ENCODE results near the gene NNT.

The NNT gene

GRCh38 chr5:43635374-43635773 is 32.4 kb downstream of the NNT start:
- Histone ChIP-seq H3K36me3 (ENCODE audit: control insufficient read depth, insufficient read depth, low read length) (peaks cover 15% of the 10 kb centered on the region), H3K4me3 (replicated peaks; ENCODE audit: low read depth, low read length) (no peak overlapping the region), H3K27me3 (replicated peaks; ENCODE audit: control insufficient read depth, insufficient read depth, low read length) (no peaks in the 10 kb centered on the region)
- no peak for DNase-seq (ENCODE audit: extremely low read depth, insufficient read length)
- no peak for TF ChIP-seq CTCF (IDR thresholded peaks at IDR 0.05; ENCODE audit: insufficient read depth, low read length, poor library complexity, severe bottlenecking)

- H3K36me3 ChIP-seq (ENCODE audit: control insufficient read depth, insufficient read depth, low read length): peaks cover 13% of the 10 kb centered on the region
- no peak for TF ChIP-seq CTCF (IDR thresholded peaks at IDR 0.05; ENCODE audit: insufficient read depth, low read length, poor library complexity, severe bottlenecking)
- H3K27me3 ChIP-seq (replicated peaks; ENCODE audit: control insufficient read depth, insufficient read depth, low read length): no peaks in the 10 kb centered on the region
- H3K4me3 ChIP-seq (replicated peaks; ENCODE audit: low read depth, low read length): no peak overlapping the region
- DNase-seq (ENCODE audit: extremely low read depth, insufficient read length): no peak
Observed at GRCh38 chr5:43636076-43636475, 33.1 kb downstream of the NNT start.

GRCh38 chr5:43637416-43637815 is 34.4 kb downstream of the NNT start:
- H3K27me3 ChIP-seq (replicated peaks; ENCODE audit: control insufficient read depth, insufficient read depth, low read length): no peaks in the 10 kb centered on the region
- H3K4me3 ChIP-seq (replicated peaks; ENCODE audit: low read depth, low read length): no peak overlapping the region
- DNase-seq (ENCODE audit: extremely low read depth, insufficient read length): no peak
- no peak for TF ChIP-seq CTCF (IDR thresholded peaks at IDR 0.05; ENCODE audit: insufficient read depth, low read length, poor library complexity, severe bottlenecking)
- H3K36me3 ChIP-seq (ENCODE audit: control insufficient read depth, insufficient read depth, low read length): peaks cover 12% of the 10 kb centered on the region

- no peak overlapping the region for H3K4me3 ChIP-seq (replicated peaks; ENCODE audit: low read depth, low read length)
- no peak for DNase-seq (ENCODE audit: extremely low read depth, insufficient read length)
- TF ChIP-seq CTCF (IDR thresholded peaks at IDR 0.05; ENCODE audit: insufficient read depth, low read length, poor library complexity, severe bottlenecking): no peak
- H3K27me3 ChIP-seq (replicated peaks; ENCODE audit: control insufficient read depth, insufficient read depth, low read length): no peaks in the 10 kb centered on the region
- peaks cover 11% of the 10 kb centered on the region for H3K36me3 ChIP-seq (ENCODE audit: control insufficient read depth, insufficient read depth, low read length)
Observed at GRCh38 chr5:43638107-43638506, 35.1 kb downstream of the NNT start.

GRCh38 chr5:43638546-43638945 is 35.6 kb downstream of the NNT start:
- DNase-seq (ENCODE audit: extremely low read depth, insufficient read length): no peak
- TF ChIP-seq CTCF (IDR thresholded peaks at IDR 0.05; ENCODE audit: insufficient read depth, low read length, poor library complexity, severe bottlenecking): no peak
- Histone ChIP-seq H3K4me3 (replicated peaks; ENCODE audit: low read depth, low read length) (no peak overlapping the region), H3K27me3 (replicated peaks; ENCODE audit: control insufficient read depth, insufficient read depth, low read length) (no peaks in the 10 kb centered on the region), H3K36me3 (ENCODE audit: control insufficient read depth, insufficient read depth, low read length) (peaks cover 7% of the 10 kb centered on the region)

- H3K36me3 ChIP-seq (ENCODE audit: control insufficient read depth, insufficient read depth, low read length): peaks cover 6% of the 10 kb centered on the region
- no peak overlapping the region for H3K4me3 ChIP-seq (replicated peaks; ENCODE audit: low read depth, low read length)
- TF ChIP-seq CTCF (IDR thresholded peaks at IDR 0.05; ENCODE audit: insufficient read depth, low read length, poor library complexity, severe bottlenecking): no peak
- no peak for DNase-seq (ENCODE audit: extremely low read depth, insufficient read length)
- H3K27me3 ChIP-seq (replicated peaks; ENCODE audit: control insufficient read depth, insufficient read depth, low read length): no peaks in the 10 kb centered on the region
Observed at GRCh38 chr5:43639566-43639965, 36.6 kb downstream of the NNT start.
